ENCODE data around the gene TBC1D5. TPM values are rescaled to one million over a fixed set of nuclear protein-coding genes. Genes with fewer than 3 reads are reported as not detected.

The TBC1D5 gene
- total RNA-seq, 1 experiment from 2014 or later: 33.9 TPM

DNA sequence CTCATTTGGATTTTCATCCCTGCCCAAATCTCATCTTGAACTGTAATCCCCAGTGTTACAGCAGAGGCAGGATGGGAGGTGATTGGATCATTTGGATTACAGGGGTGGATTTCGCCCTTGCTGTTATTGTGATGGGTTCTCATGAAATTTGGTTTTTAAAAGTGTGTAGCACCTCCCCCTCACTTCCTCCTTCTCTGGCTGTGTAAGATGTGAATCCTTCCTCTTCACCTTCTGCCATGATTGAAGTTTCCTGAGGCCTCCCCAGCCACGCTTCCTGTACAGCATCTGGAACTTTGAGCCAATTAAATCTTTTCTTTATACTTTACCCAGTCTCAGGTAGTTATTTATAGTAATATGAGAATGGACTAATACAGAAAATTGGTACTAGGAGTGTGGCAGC is 540.9 kb downstream of the TBC1D5 start:
- H3K9me3 ChIP-seq (ENCODE audit: control insufficient read depth in 1 of 2, insufficient read depth in 1 of 2, low read depth in 1 of 2, low read length in 2 of 2): no peaks in the 10 kb centered on the region
- no peaks in the 10 kb centered on the region for H3K27me3 ChIP-seq (ENCODE audit: insufficient read depth, low read length)
- ATAC-seq: no peak
- no peak overlapping the region for H3K4me3 ChIP-seq (replicated peaks in 1 of 2; ENCODE audit: low read depth in 1 of 2, low read length in 2 of 2)
- CTCF ChIA-PET: no interaction called here
- H3K9ac ChIP-seq (ENCODE audit: low read length): no peak overlapping the region
- H3K36me3 ChIP-seq (ENCODE audit: control insufficient read depth in 1 of 2, insufficient read depth in 2 of 2, low read length in 2 of 2): no peaks in the 10 kb centered on the region
- intact Hi-C loops (cut with micrococcal nuclease): no loop called here
- no peak overlapping the region for H3K27ac ChIP-seq (ENCODE audit: low read depth, low read length)
- H3K4me1 ChIP-seq (ENCODE audit: control insufficient read depth in 1 of 2, insufficient read depth in 2 of 2, low read length in 2 of 2): no peaks in the 10 kb centered on the region
- no peak overlapping the region for H2AFZ ChIP-seq (ENCODE audit: low read depth, low read length, poor library complexity, severe bottlenecking)
- DNase-seq (ENCODE audit: low read depth, low spot score): no peak
- no TSS peak for BruUV-seq (replicated peaks)
- RAD21 ChIA-PET (ENCODE audit: low non-redundant PET in 1 of 2, low total read pairs in 2 of 2, uncharacterized antibody in 2 of 2, unreplicated experiment in 2 of 2): no interaction called here
- no peak overlapping the region for H3K4me2 ChIP-seq (ENCODE audit: low read length)
- H3K79me2 ChIP-seq (ENCODE audit: insufficient read depth, low read length): no peaks in the 10 kb centered on the region
- no peaks in the 10 kb centered on the region for H4K20me1 ChIP-seq (ENCODE audit: insufficient read depth)
- H3K9me2 ChIP-seq (ENCODE audit: insufficient read depth): no peaks in the 10 kb centered on the region
- no peak for TF ChIP-seq JUND (IDR thresholded peaks at IDR 0.05)
- no peak for TF ChIP-seq YY1 (IDR thresholded peaks at IDR 0.05; ENCODE audit: extremely low read depth, insufficient replicate concordance, low read depth, low read length)
- no peak for TF ChIP-seq SIN3A (IDR thresholded peaks at IDR 0.05; ENCODE audit: low read depth)
- no peak for TF ChIP-seq ZFX (IDR thresholded peaks at IDR 0.05)
- TF ChIP-seq POLR2A (IDR thresholded peaks at IDR 0.05; ENCODE audit: borderline replicate concordance, extremely low read depth, insufficient read depth, insufficient read length): no peak
- TF ChIP-seq, protein P1, sequence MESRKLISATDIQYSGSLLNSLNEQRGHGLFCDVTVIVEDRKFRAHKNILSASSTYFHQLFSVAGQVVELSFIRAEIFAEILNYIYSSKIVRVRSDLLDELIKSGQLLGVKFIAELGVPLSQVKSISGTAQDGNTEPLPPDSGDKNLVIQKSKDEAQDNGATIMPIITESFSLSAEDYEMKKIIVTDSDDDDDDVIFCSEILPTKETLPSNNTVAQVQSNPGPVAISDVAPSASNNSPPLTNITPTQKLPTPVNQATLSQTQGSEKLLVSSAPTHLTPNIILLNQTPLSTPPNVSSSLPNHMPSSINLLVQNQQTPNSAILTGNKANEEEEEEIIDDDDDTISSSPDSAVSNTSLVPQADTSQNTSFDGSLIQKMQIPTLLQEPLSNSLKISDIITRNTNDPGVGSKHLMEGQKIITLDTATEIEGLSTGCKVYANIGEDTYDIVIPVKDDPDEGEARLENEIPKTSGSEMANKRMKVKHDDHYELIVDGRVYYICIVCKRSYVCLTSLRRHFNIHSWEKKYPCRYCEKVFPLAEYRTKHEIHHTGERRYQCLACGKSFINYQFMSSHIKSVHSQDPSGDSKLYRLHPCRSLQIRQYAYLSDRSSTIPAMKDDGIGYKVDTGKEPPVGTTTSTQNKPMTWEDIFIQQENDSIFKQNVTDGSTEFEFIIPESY (IDR thresholded peaks at IDR 0.05; ENCODE audit: extremely low read depth, insufficient replicate concordance, low read length): no peak
- TF ChIP-seq SRF (IDR thresholded peaks at IDR 0.05; ENCODE audit: low read depth): no peak
- TF ChIP-seq CEBPB (IDR thresholded peaks at IDR 0.05; ENCODE audit: low read depth): no peak
- no peak for TF ChIP-seq SP1 (IDR thresholded peaks at IDR 0.05; ENCODE audit: low read depth)
- TF ChIP-seq, protein P2, sequence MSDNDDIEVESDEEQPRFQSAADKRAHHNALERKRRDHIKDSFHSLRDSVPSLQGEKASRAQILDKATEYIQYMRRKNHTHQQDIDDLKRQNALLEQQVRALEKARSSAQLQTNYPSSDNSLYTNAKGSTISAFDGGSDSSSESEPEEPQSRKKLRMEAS (IDR thresholded peaks at IDR 0.05): no peak
- no peak for TF ChIP-seq RAD21 (IDR thresholded peaks at IDR 0.05; ENCODE audit: low read depth)
- no peak for TF ChIP-seq ZNF274 (IDR thresholded peaks at IDR 0.05; ENCODE audit: low read depth, low read length)
- no peak for TF ChIP-seq TCF7L2 (IDR thresholded peaks at IDR 0.05; ENCODE audit: borderline replicate concordance, extremely low read depth, insufficient read depth, insufficient read length)
- no peak for TF ChIP-seq CBX3 (IDR thresholded peaks at IDR 0.05; ENCODE audit: low read depth)
- POLR2A ChIA-PET: no interaction called here

Measured in HCT116 (cell line).